HG03095 (cell line): ENCODE results near the gene TNFSF9.

ENCODE experiments used
- ATAC-seq: cut with Tn5 transposase; IDR thresholded peaks from one replicate; pipeline ENCODE4 v1.9.1; 2021; ENCODE audit warnings: moderate library complexity; ENCODE audit not compliant: unreplicated experiment

The TNFSF9 gene, protein sequence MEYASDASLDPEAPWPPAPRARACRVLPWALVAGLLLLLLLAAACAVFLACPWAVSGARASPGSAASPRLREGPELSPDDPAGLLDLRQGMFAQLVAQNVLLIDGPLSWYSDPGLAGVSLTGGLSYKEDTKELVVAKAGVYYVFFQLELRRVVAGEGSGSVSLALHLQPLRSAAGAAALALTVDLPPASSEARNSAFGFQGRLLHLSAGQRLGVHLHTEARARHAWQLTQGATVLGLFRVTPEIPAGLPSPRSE

DNA sequence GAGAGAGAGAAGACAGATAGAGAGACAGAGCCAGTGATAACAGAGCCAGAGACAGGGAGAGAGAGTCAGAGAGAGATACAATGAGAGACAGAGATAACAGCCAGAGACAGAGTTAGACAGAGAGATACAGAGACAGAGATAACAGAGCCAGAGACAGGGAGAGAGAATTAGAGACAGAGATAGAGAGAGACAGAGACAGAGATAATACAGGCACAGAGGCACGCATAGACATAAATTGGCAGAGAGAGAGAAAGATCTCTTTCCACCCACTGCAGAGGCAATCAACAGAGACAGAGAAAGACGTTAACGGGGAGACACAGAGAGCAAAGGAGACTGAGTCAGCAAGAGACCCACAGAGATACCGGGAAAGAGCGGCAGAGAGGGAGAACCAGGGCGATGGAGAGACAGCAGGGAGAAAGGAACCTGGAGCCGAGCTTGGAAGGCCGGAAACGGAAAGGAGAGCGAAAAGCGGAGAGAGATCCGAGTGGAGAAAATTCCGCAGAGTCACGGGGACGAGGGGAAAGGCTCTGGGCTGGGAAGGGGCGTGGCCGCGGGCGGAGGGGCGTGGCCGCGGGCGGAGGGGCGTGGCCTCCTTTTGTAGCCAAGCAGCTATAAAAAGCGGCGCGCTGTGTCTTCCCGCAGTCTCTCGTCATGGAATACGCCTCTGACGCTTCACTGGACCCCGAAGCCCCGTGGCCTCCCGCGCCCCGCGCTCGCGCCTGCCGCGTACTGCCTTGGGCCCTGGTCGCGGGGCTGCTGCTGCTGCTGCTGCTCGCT is at the start of gene TNFSF9:
TNFSF9 (plus strand) TSS at position 641 of the 777 bp plus-strand sequence; CDS start at position 652, 11 bp downstream.
- ATAC-seq = no peak

DNA sequence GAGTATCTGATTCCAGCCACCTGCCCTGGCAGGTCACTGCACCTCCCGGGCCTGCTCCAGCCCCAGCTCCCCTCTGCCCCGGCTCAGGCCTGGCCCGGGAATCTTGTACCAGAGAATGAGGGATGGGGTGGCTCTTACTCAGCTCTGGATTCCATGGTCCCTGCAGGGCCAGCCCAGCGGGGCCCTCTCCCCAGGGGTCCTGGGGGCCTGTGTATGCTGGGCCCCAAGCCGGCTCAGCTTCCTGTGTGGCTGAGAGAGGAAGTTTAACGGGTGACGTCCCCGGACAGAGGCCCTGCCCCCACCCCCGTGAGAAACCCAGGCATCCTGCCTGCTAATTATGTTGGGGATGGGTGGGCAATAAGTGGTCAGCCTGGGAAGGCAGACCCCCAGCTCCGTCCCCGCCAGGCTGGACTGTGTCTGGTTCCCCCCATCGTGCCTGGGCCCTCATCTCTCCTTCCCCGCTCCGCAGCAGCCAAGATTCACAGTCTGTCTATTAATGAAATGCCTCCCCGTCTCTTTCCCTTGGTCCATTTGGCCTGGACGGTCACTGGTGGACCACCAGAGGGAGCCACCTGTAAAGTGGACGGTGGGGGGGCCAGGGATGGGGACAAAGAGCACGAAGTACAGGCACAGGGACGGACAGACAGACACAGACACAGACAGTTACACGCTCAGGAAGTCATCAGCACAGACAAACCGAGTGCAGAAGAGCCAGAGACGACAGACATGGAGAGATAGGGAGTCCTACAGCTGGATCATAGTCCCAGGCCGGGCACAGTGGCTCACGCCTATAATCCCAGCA is 49.1 kb upstream of the TNFSF9 start, which contains the start of gene DENND1C:
DENND1C (minus strand) TSS at position 247 of the 802 bp plus-strand sequence; CDS start at position 155, 92 bp downstream.
- ATAC-seq = peak; percentile 50

DNA sequence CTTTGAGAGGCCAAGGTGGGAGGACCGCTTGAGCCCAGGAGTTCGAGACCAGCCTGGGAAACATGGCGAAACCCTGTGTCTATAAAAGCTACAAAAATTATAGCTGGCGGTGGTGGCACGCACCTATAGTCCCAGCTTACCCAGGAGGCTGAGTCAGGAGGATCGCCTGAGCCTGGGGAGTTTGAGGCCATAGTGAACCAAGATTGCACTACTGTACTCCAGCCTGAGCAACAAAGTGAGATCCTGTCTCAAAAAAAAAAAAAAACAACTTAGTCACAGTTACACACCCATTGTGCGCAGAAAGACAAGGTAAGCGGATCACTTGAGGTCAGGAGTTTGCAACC is 48.5 kb upstream of the TNFSF9 start:
- no peak for ATAC-seq

DNA sequence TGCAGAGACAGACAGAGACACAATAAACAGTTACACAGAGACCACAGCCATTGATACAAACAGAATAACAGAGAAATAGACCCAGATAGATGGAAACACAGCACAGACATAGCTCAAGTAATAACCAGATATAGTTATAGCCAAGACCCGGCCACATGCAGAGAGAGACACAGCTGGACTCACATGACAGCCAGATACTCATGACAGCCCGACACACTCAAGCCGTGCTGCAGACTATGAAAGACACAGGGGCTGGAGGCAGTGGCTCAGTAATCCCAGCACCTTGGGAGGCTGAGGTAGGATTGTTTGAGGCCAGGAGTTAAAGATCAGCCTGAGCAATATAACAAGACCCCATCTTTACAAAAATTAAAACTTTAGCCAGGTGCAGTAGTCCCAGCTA is 47.6 kb upstream of the TNFSF9 start:
- no peak for ATAC-seq

DNA sequence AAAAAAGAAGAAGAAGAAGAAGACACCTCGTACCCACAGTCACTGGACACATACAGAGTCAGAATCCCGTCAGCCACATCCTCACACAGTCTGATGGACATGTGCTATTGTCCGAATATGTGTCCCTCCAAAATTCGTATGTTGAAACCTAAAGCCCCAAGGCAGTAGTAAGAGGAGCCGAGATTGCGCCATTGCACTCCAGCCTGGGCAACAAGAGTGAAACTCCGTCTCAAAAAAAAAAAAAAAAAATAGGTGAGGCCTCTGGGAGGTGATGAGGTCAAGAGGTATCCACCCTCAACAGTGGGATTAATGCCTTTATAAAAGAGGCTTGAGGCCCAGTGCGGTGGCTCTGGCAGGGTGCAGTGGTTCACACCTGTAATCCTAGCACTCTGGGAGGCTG is 46.6 kb upstream of the TNFSF9 start:
- no peak for ATAC-seq

DNA sequence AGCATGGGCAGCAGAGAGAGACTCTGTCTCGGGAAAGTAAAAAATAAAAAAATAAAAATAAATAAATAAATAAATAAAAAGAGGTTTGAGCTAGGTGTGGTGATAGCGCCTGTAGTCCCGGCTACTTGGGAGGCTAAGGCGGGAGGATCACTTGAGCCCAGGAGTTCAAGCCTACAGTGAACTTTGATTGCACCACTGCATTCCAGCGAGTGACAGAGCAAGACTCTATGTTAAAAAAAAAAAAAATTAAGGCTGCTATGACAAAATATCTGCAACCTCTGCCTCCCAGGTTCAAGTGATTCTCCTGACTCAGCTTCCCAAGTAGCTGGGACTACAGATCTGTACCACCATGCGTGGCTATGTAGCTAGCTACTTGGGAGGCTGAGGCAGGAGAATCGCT is 46.0 kb upstream of the TNFSF9 start:
- no peak for ATAC-seq

DNA sequence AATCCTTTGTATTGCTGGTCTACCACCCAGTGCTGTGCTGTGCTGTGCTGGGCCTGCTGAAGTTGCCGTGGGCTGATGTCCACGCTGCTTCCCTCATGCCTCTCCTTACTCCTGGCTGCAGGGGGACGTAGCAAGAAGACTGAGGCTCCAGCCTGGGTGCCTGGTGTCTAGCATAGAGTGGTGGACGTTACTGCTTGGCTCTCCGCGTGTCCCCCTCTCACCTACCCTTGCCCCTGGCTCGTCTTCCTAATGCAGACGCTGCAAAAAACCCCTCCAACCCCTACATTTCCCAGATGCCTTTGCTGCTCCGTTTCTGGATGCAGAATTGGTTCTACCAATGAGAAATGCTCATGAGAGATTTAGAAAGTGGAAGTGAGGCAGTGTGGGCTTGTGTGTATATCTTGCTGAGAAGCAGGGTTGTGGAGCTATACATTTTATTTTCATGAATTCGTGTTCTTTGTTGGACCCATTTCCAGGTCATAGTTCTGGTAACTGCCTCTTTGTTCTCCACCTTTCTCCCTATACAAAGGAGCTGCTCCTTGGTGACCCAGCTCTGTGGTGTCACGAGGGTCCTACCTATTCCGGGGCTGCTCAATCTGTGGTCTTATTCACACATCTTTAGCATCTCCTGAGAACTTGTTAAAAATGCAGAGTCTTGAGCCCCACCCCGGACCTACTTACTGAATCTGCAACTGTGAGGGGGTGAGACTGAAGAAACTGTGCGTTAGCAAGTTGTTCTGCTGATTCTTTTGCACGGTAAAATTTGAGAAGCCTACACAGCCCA is 41.4 kb upstream of the TNFSF9 start:
- peak; percentile 65 for ATAC-seq

DNA sequence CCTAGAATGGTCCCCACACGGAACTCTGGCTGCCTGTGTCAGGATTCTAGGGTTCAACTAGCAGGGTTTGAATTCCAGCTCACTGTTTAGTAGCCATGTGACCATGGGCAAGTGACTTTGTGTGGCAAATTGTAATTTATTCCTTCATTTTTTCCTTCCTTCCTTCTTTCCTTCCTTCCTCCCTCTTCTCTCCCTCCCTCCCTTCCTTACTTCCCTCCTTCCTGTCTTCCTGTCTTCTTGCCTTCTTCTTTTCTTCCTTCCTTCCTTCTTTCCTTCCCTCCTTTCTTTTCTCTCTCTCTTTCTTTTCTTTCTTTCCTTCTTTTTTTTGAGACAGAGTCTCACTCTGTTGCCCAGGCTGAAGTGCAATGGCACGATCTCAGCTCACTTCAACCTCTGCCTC is 40.7 kb upstream of the TNFSF9 start:
- no peak for ATAC-seq

DNA sequence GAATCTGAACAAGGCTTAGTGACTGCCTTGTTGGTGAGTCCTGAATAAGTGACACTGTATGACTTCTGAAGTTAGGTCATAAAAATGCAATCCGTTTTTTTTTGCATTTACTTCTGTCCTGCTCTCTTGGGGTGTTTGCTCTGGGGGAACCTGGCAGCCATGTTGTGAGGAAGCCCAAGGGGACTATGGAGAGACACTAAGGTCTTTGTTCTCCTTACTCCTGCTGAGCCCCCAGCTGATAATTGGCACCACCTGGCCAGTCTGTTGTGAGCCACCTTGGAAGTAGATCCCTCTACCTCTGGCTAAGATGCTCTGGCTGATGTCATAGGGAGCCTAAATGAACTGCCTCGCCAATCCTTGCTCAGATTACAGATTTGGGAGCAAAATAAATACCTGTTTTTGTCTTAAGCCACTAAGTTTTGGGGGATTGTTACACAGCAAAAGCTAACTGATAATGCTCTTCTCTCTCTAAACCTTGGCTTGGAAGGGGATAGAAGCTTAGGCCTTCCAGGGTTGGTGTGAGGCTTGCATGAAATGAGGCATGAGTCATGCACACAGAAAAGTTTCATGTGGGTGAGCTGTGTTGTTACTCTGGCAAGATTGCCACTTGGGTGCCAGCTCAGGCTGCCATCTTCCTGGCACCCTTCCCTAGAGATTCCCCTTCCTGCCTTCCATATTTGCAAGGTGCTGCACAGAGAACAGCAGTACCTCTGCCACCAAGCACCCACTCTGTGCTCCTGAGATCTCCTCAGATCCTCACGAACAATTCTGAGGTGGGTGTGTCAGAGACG is 38.8 kb upstream of the TNFSF9 start:
- ATAC-seq = no peak

DNA sequence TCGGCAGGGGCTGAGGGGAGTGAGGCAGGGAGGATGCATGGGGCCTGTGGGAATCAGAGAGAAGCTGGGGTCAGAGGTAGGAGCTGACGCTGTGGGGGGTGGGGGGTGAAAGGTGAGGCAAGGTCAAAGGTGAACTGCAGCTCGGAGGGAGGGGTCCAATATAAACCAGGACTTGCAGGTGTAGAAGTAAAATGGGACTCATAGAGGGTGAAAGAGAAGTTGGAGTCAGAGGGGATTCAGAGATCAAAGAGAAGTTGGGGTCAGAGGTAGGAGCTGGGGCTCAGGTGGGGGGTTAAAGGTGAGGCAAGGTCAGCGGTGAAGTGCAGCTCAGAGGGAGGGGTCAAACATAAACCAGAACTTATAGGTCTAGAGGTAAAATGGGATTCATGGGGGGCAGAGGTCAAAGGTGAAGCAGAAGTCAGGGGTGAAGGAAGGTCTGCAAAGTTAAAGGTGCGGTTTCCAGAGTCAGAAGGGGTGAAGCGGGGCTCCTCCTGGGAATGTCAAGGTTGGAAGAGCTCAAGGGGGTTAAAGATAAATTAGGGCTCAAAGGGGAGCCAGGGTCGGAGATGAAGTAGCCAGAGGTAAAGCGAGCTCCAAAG is 36.3 kb upstream of the TNFSF9 start:
- ATAC-seq = no peak

DNA sequence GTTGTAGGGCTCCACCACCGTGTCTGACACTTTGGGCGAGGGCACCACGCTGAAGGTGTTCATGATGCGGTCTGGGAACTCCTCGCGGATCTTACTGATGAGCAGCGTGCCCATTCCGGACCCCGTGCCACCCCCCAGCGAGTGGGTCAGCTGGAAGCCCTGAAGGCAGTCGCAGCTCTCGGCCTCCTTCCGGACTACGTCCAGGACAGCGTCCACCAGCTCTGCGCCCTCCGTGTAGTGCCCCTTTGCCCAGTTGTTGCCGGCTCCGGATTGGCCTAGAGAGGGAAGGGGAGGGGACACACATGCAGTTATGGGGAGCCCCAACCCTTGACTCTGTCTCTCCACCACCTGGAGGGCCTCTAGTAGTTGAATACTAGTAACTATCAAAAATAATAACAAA is 34.9 kb upstream of the TNFSF9 start:
- ATAC-seq = no peak

DNA sequence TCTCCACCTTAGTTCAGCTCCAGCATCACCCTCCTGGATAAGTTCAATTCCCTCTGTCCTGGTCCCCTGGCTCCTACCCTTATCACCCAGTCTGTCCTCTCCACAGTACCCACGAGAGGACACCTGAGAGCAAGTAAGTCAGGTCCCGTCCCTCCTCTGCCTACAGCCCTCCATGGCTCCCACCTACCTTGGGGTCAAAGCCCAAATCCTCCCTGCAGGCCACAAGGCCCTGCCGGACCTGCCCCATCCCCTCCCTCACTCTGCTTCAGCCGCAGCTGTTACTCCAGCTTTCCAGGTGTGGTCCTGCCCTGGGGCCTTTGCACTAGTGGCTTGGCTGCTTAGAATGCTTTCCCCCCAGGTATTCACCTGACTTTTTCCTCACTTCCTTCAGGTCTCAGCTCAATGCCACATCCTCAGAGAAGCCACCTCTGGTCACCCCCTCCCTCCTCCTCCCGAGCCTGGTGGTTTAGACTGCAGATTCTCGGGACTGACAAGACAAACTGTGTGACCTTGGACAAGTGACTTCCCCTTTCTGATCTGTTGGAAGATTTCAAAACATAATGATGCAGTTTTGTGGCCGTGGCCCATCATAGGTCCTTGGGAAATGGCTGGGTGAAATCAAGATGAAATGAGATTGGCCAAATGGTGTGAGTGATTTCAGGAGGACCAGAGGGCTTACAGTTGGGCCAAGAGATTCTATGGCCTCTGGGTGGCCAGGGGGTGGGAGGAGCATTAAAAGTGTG is 32.4 kb upstream of the TNFSF9 start:
- no peak for ATAC-seq

DNA sequence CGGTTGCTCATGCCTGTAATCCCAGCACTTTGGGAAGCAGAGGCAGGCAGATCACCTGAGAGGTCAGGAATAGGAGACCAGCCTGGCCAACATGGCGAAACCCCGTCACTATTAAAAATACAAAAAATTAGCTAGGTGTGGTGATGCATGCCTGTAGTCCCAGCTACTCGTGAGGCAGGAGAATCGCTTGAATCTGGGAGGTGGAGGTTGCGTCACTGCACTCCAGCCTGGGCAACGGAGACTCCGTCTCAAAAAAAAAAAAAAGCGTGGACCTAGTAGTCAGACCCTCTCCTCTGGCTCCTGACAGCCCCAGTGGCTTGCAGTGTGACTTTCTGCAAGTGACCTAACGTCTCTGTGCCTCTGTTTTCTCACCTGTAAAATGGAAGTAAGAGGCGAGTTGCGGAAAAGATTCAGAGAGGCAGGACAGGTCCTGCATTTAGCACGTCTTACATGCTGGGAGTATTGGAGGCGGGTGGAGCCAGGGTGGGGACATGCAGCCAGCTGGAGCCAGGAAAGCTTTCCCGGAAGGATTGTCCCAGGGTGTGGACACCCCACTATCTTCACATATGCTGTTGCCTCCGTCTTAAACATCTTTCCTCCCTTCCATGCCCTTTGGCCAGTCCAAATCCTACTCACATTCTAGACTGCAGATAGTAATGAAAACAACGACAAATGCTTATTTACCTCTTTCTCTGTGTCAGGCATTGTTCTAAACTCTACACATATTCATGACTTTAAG is 31.6 kb upstream of the TNFSF9 start:
- no peak for ATAC-seq

DNA sequence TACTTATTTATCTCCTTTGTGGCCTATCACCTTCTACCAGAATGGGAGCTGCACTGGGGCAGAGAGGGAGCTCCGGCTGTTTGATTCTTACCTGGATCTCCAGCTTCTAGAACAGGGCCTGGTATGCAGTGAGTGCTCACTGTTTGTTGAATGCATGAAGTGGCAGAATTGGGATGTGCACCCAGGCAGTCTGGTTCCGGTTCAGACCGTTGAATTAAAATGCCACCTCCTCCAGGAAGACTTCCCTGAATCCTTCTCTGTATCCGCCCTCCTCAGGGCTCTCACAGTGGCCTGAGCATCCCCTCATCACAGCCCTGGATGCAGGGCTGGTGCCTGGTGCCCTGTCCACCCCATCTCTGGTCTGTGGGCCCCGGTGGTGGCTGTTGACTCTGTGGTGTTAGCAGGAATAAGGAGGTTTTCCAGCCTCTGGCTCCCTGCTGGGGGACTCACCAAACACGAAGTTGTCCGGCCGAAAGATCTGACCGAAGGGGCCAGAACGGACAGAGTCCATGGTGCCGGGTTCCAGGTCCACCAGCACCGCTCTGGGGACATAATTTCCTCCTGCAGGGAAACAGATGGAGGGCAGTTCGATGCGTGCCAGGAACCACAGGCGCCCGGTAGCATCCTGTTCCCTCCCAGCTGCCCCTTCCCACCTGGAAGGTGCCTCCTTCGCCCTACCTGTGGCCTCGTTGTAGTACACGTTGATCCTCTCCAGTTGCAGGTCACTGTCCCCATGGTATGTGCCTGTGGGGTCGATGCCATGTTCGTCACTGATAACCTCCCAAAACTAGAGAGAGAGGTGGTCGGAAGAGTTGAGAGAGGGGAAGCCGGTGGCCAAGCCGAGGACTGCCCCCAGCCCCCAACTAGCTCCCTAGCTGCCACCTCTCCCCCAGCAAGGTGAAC is 29.7 kb upstream of the TNFSF9 start:
- ATAC-seq = no peak

DNA sequence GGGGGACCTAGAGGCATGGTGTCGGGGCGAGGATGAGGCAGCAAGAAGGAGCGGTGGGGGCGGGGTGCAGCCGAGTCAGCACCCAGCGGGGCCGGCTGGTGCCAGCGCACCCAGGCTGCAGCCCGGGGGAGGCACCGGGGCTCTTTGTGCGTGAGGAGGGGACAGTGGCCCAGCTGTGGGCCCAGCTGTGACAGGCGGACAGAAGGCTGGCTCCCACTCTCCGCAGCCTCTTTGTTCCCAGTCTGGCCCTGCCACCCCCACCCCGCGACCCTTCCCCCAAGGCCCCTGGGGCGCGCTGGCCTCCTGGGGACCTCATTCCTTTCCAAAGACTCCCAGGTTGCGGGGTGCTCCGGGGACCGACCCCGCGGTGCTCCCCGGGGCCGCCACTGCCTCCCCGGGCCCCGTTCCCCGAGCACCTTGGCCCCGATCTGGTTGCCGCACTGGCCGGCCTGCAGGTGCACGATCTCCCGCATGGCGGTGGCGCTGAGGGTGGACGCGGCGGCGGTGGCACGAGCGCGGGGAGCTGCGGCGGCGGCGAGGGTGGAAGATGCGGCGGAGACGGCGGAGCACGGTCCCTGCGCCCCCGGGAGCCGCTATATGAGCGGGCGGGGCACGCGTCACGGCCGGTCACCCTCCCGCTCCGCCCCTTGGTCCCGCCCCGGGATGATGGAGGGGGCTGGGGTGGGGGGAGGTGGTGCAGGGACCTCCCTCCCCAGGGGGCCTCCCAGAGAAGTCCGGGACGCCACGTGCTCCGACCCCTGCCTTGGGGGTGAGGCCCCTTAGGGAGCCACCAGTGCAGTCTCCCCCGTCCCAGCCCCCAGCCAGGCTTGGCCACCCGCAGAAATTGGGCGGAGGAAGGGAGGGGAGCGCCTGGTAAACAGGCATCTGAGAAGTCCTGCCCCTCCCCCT is 28.8 kb upstream of the TNFSF9 start, which contains the start of gene TUBB4A:
TUBB4A (minus strand) TSS at position 570 of the 909 bp plus-strand sequence; CDS start at position 473, 97 bp downstream.
- no peak for ATAC-seq
